HCT116 (cell line): ENCODE measurements around the gene OR10A4. TPM values are rescaled to one million over a fixed set of nuclear protein-coding genes. Genes with fewer than 3 reads are reported as not detected.

Experiments used
- ATAC-seq: fragments of 200-7000 bp; cut with Tn5 transposase; 2 replicates; pipeline ENCODE4 v1.9.1; 2020; ENCODE audit warnings: mild to moderate bottlenecking, moderate library complexity
- BruUV-seq: library from RNA; stranded (reverse); fragments of 400-500 nt; replicated peaks from 2 replicates; lab custom pipeline; 2021; lab: Mats Ljungman, UMichigan
- CTCF ChIA-PET: fragments of 300-600 bp; sonication (Branson Sonifier 250); formaldehyde crosslinking; loops from one replicate; lab custom pipeline; 2021; ENCODE audit warnings: antibody characterized with exemption; lab: Charles Lee
- POLR2A ChIA-PET: fragments of 300-600, 350-600 bp; sonication (Branson Sonifier 250); formaldehyde crosslinking; loops from one replicate; lab custom pipeline; 2021; ENCODE audit warnings: antibody characterized with exemption; lab: Charles Lee
- RAD21 ChIA-PET, 2 experiments: fragments of 300-600 bp; sonication (Branson Sonifier 250); formaldehyde crosslinking; loops; one replicate each; lab custom pipeline; 2023; ENCODE audit warnings: low total read pairs in 2 of 2; ENCODE audit not compliant: uncharacterized antibody in 2 of 2, unreplicated experiment in 2 of 2, low non-redundant PET in 1 of 2; lab: Charles Lee
- DNase-seq: peaks from one replicate; pipeline ENCODE4 v3.0.0-alpha.2; 2010; ENCODE audit warnings: low read depth, low spot score
- H2AFZ ChIP-seq: fragments of 200-600 bp; shearing (Covaris generic), sonication (generic); 2 replicates; pipeline ENCODE4 v1.6.1; 2017; ENCODE audit warnings: low read depth, mixed run types, mixed read lengths, antibody characterized with exemption, low read length; ENCODE audit not compliant: poor library complexity, severe bottlenecking
- H3K27ac ChIP-seq: 2 replicates; pipeline ENCODE4 v1.5.1; 2012; ENCODE audit warnings: low read depth, low read length
- H3K27me3 ChIP-seq: fragments of 200-600 bp; sonication (generic); 2 replicates; pipeline ENCODE4 v1.6.1; 2016; ENCODE audit warnings: mixed run types, low read length, mixed read lengths; ENCODE audit not compliant: insufficient read depth
- H3K36me3 ChIP-seq, 2 experiments: fragments of 200-500 bp in 1 of 2; fragments of 200-600 bp in 1 of 2; sonication (Bioruptor generic) in 1 of 2; sonication (generic) in 1 of 2; 2 replicates each; pipeline versions ENCODE4 v1.5.1 to v1.6.1; 2014 to 2016; ENCODE audit warnings: low read length in 2 of 2, inconsistent platforms in 1 of 2, mixed read lengths in 1 of 2, mixed run types in 1 of 2; ENCODE audit not compliant: insufficient read depth in 2 of 2, control insufficient read depth in 1 of 2
- H3K4me1 ChIP-seq, 2 experiments: fragments of 200-600 bp in 1 of 2; sonication (generic) in 1 of 2; 2 replicates each; pipeline versions ENCODE4 v1.5.1 to v1.6.1; 2012 to 2017; ENCODE audit warnings: low read length in 2 of 2, inconsistent platforms in 1 of 2, mild to moderate bottlenecking in 1 of 2, mixed read lengths in 1 of 2, mixed run types in 1 of 2, moderate library complexity in 1 of 2; ENCODE audit not compliant: insufficient read depth in 2 of 2, control insufficient read depth in 1 of 2
- H3K4me2 ChIP-seq: fragments of 200-600 bp; sonication (generic); 2 replicates; pipeline ENCODE4 v1.6.1; 2017; ENCODE audit warnings: mixed run types, low read length, mixed read lengths
- H3K4me3 ChIP-seq, 2 experiments: fragments of 200-600 bp in 1 of 2; sonication (generic) in 1 of 2; replicated peaks in 1 of 2; 2 replicates each; pipeline ENCODE4 v1.5.1; 2011 to 2016; ENCODE audit warnings: low read length in 2 of 2, control low read depth in 1 of 2, low read depth in 1 of 2, mild to moderate bottlenecking in 1 of 2, mixed read lengths in 1 of 2, mixed run types in 1 of 2
- H3K79me2 ChIP-seq: fragments of 200-600 bp; sonication (generic); 2 replicates; pipeline ENCODE4 v1.6.1; 2017; ENCODE audit warnings: mild to moderate bottlenecking, mixed run types, low read length, moderate library complexity, mixed read lengths; ENCODE audit not compliant: insufficient read depth
- H3K9ac ChIP-seq: fragments of 200-600 bp; sonication (generic); 2 replicates; pipeline ENCODE4 v1.6.1; 2016; ENCODE audit warnings: low read length, mixed read lengths
- H3K9me2 ChIP-seq: fragments of 200-600 bp; sonication (generic), shearing (Covaris generic); 2 replicates; pipeline ENCODE4 v1.6.1; 2017; ENCODE audit warnings: mixed run types, mild to moderate bottlenecking, moderate library complexity; ENCODE audit not compliant: insufficient read depth
- H3K9me3 ChIP-seq, 2 experiments: fragments of 200-500 bp in 1 of 2; fragments of 200-600 bp in 1 of 2; sonication (Bioruptor generic) in 1 of 2; sonication (generic) in 1 of 2; 2 replicates each; pipeline ENCODE4 v1.6.1; 2014 to 2017; ENCODE audit warnings: low read length in 2 of 2, mixed read lengths in 2 of 2, inconsistent platforms in 1 of 2, low read depth in 1 of 2, mild to moderate bottlenecking in 1 of 2, mixed run types in 1 of 2, moderate library complexity in 1 of 2; ENCODE audit not compliant: control insufficient read depth in 1 of 2, insufficient read depth in 1 of 2
- H4K20me1 ChIP-seq: fragments of 200-600 bp; sonication (generic), shearing (Covaris generic); 2 replicates; pipeline ENCODE4 v1.6.1; 2017; ENCODE audit warnings: mixed run types, mild to moderate bottlenecking, moderate library complexity; ENCODE audit not compliant: insufficient read depth
- CBX3 ChIP-seq: IDR thresholded peaks from 2 replicates; pipeline ENCODE4 v1.6.1; 2012; ENCODE audit warnings: low read depth
- CEBPB ChIP-seq: IDR thresholded peaks from 2 replicates; pipeline ENCODE4 v1.6.1; 2012; ENCODE audit warnings: low read depth
- EGR1 ChIP-seq: IDR thresholded peaks from 2 replicates; pipeline ENCODE4 v1.6.1; 2012; ENCODE audit warnings: low read depth
- ELF1 ChIP-seq: IDR thresholded peaks from 2 replicates; pipeline ENCODE4 v1.6.1; 2012; ENCODE audit warnings: low read depth, borderline replicate concordance
- EZH2 ChIP-seq: fragments of 200-600 bp; sonication (generic); IDR thresholded peaks from 2 replicates; pipeline ENCODE4 v1.6.1; 2017; ENCODE audit warnings: antibody characterized with exemption, mixed run types
- FOSL1 ChIP-seq: IDR thresholded peaks from 2 replicates; pipeline ENCODE4 v1.6.1; 2012; ENCODE audit warnings: low read depth
- POLR2A ChIP-seq: IDR thresholded peaks from 2 replicates; pipeline ENCODE4 v1.7.0; 2011; ENCODE audit warnings: borderline replicate concordance; ENCODE audit not compliant: insufficient read depth, insufficient read length; ENCODE audit errors: extremely low read depth
- POLR2AphosphoS5 ChIP-seq: IDR thresholded peaks from 2 replicates; pipeline ENCODE4 v1.6.1; 2011; ENCODE audit warnings: mild to moderate bottlenecking, low read depth, low read length, moderate library complexity
- RAD21 ChIP-seq: IDR thresholded peaks from 2 replicates; pipeline ENCODE4 v1.6.1; 2012; ENCODE audit warnings: low read depth, mild to moderate bottlenecking
- REST ChIP-seq: IDR thresholded peaks from 2 replicates; pipeline ENCODE4 v1.6.1; 2012; ENCODE audit warnings: low read depth
- SIN3A ChIP-seq: IDR thresholded peaks from 2 replicates; pipeline ENCODE4 v1.6.1; 2012; ENCODE audit warnings: low read depth
- SRF ChIP-seq: IDR thresholded peaks from 2 replicates; pipeline ENCODE4 v1.6.1; 2012; ENCODE audit warnings: low read depth
- TCF7L2 ChIP-seq: IDR thresholded peaks from 2 replicates; pipeline ENCODE4 v1.7.0; 2011; ENCODE audit warnings: borderline replicate concordance, inconsistent platforms; ENCODE audit not compliant: insufficient read depth, insufficient read length; ENCODE audit errors: extremely low read depth
- YY1 ChIP-seq: IDR thresholded peaks from 2 replicates; pipeline ENCODE4 v1.6.1; 2011; ENCODE audit warnings: low read length, low read depth, moderate library complexity, mild to moderate bottlenecking; ENCODE audit not compliant: insufficient replicate concordance; ENCODE audit errors: extremely low read depth
- ZFX ChIP-seq: fragments of 450-650 bp; IDR thresholded peaks from 2 replicates; pipeline ENCODE4 v1.6.1; 2017
- ZNF274 ChIP-seq: fragments of 200-500 bp; sonication (Bioruptor generic); IDR thresholded peaks from 2 replicates; pipeline ENCODE4 v1.6.1; 2014; ENCODE audit warnings: mild to moderate bottlenecking, low read depth, low read length, inconsistent platforms
- intact Hi-C: fragments of 100-400 bp; cut with micrococcal nuclease; formaldehyde crosslinking; loops from 2 replicates; pipeline ENCODE4 v1.10.0; 2022
- total RNA-seq: library from RNA; stranded (reverse); gene quantifications from one replicate; pipeline ENCODE4 v1.2.1, GENCODE V29; 2021; ENCODE audit not compliant: unreplicated experiment
- TF ChIP-seq, protein P1 (sequence below): IDR thresholded peaks from 2 replicates; pipeline ENCODE4 v1.6.1; 2011; ENCODE audit warnings: mild to moderate bottlenecking, low read length, moderate library complexity; ENCODE audit not compliant: insufficient replicate concordance; ENCODE audit errors: extremely low read depth

The OR10A4 gene
- total RNA-seq, 1 experiment from 2014 or later: not detected

- no peaks in the 10 kb centered on the region for H4K20me1 ChIP-seq
- no peak for ATAC-seq
- no peaks in the 10 kb centered on the region for H3K9me2 ChIP-seq
- no peaks in the 10 kb centered on the region for H3K79me2 ChIP-seq
- TF ChIP-seq SIN3A: no peak
- TF ChIP-seq POLR2AphosphoS5: no peak
- TF ChIP-seq ZNF274: no peak
- TF ChIP-seq FOSL1: no peak
- no peak for TF ChIP-seq RAD21
- CTCF ChIA-PET: no interaction called here
- H3K9ac ChIP-seq: no peak overlapping the region
- RAD21 ChIA-PET: no interaction called here
- POLR2A ChIA-PET: no interaction called here
- no peaks in the 10 kb centered on the region for H3K4me1 ChIP-seq
- no peak overlapping the region for H3K27ac ChIP-seq
- no TSS peak for BruUV-seq
- no peak overlapping the region for H3K4me2 ChIP-seq
- no peaks in the 10 kb centered on the region for H3K9me3 ChIP-seq
- H3K4me3 ChIP-seq: no peak overlapping the region
- H3K27me3 ChIP-seq: no peaks in the 10 kb centered on the region; the same call in 1 of the 2 replicates
- no peaks in the 10 kb centered on the region for H3K36me3 ChIP-seq
- intact Hi-C loops: no loop called here
- no peak overlapping the region for H2AFZ ChIP-seq
- DNase-seq: no peak
These were observed 35.0 kb downstream of the OR10A4 start for GRCh38 chr11:6911378-6911777.

DNA sequence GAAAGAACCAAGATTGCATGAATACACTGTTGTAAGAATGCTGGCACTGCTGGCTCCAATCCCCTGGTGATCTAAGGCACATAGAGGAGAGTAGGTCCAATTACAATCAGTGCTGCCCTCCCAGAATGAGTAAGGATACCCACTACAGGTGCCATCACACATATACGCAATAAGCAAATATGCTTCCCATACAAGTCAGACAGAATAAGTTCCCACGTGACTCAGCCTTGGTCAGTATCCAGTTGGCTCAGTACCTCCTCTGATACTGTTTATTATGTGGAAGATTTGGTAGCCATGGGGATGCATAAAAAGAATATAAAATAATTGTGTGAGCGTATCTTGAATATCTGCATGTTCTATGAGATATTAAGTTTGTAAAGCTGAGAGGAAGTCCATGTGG is 35.5 kb downstream of the OR10A4 start:
- no peaks in the 10 kb centered on the region; the same call in 1 of the 2 replicates for H3K27me3 ChIP-seq
- no peak overlapping the region for H3K9ac ChIP-seq
- H3K79me2 ChIP-seq: no peaks in the 10 kb centered on the region
- H3K9me3 ChIP-seq: no peaks in the 10 kb centered on the region
- no TSS peak for BruUV-seq
- no peaks in the 10 kb centered on the region for H3K4me1 ChIP-seq
- H3K9me2 ChIP-seq: no peaks in the 10 kb centered on the region
- RAD21 ChIA-PET: no interaction called here
- H3K4me2 ChIP-seq: no peak overlapping the region
- DNase-seq (no peak), ATAC-seq (no peak; the same call in 1 of the 2 replicates)
- H2AFZ ChIP-seq: no peak overlapping the region
- CTCF ChIA-PET: no interaction called here
- intact Hi-C loops: no loop called here
- H3K4me3 ChIP-seq: no peak overlapping the region
- no peak overlapping the region for H3K27ac ChIP-seq
- POLR2A ChIA-PET: no interaction called here
- H3K36me3 ChIP-seq: no peaks in the 10 kb centered on the region
- no peaks in the 10 kb centered on the region for H4K20me1 ChIP-seq
- TF ChIP-seq REST (no peak), TCF7L2 (no peak), POLR2AphosphoS5 (no peak), ZNF274 (no peak), ELF1 (no peak), POLR2A (no peak), SIN3A (no peak), ZFX (no peak), EZH2 (no peak), RAD21 (no peak), CBX3 (no peak), YY1 (no peak), SRF (no peak), EGR1 (no peak), CEBPB (no peak)
- TF ChIP-seq, protein P1, sequence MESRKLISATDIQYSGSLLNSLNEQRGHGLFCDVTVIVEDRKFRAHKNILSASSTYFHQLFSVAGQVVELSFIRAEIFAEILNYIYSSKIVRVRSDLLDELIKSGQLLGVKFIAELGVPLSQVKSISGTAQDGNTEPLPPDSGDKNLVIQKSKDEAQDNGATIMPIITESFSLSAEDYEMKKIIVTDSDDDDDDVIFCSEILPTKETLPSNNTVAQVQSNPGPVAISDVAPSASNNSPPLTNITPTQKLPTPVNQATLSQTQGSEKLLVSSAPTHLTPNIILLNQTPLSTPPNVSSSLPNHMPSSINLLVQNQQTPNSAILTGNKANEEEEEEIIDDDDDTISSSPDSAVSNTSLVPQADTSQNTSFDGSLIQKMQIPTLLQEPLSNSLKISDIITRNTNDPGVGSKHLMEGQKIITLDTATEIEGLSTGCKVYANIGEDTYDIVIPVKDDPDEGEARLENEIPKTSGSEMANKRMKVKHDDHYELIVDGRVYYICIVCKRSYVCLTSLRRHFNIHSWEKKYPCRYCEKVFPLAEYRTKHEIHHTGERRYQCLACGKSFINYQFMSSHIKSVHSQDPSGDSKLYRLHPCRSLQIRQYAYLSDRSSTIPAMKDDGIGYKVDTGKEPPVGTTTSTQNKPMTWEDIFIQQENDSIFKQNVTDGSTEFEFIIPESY: no peak
